Neural progenitor cell (in vitro differentiated cells): ENCODE data around the gene F5.

Source experiments
- CTCF ChIP-seq: fragments of 200-600 bp; sonication (generic); IDR thresholded peaks from 2 replicates; pipeline ENCODE4 v1.5.1; 2017; ENCODE audit warnings: antibody characterized with exemption, mild to moderate bottlenecking
- EZH2 ChIP-seq: fragments of 200-600 bp; sonication (generic); IDR thresholded peaks from 2 replicates; pipeline ENCODE4 v1.6.1; 2017; ENCODE audit warnings: antibody characterized with exemption, mild to moderate bottlenecking, moderate library complexity

- TF ChIP-seq CTCF (no peak), EZH2 (no peak)
Measured at GRCh38 chr1:169484101-169484500, 102.2 kb downstream of the F5 start.
